Measurements from ENCODE around the gene AQP12A.

The AQP12A gene

GRCh38 chr2:240646176-240646899 lies 45.3 kb upstream of the AQP12A start:
- H3K27me3 ChIP-seq (ENCODE audit: low read length): no peaks in the 10 kb centered on the region
- no peak for TF ChIP-seq CTCF (IDR thresholded peaks at IDR 0.05; ENCODE audit: insufficient read depth, low read length, poor library complexity, severe bottlenecking)
- H2AFZ ChIP-seq (ENCODE audit: low read depth, low read length, severe bottlenecking): no peak overlapping the region

GRCh38 chr2:240646900-240647502 lies 44.7 kb upstream of the AQP12A start:
- Histone ChIP-seq H2AFZ (ENCODE audit: low read depth, low read length, severe bottlenecking) (no peak overlapping the region), H3K4me3 (ENCODE audit: insufficient read depth, low read length, poor library complexity, severe bottlenecking) (no peak overlapping the region), H3K79me2 (ENCODE audit: insufficient read depth, low read length) (no peaks in the 10 kb centered on the region), H3K9me2 (replicated peaks; ENCODE audit: insufficient read depth, low read length) (no peaks in the 10 kb centered on the region), H3K27me3 (ENCODE audit: low read length) (no peaks in the 10 kb centered on the region), H3F3A (ENCODE audit: insufficient read depth) (no peaks in the 10 kb centered on the region), H4K20me1 (ENCODE audit: low read depth, low read length) (no peaks in the 10 kb centered on the region), H3K9me3 (ENCODE audit: insufficient read depth, low read length) (no peaks in the 10 kb centered on the region), H3K36me3 (ENCODE audit: low read length) (no peaks in the 10 kb centered on the region), H3K27ac (ENCODE audit: low read depth, low read length) (no peak overlapping the region), H3K4me2 (ENCODE audit: low read depth, low read length, poor library complexity, severe bottlenecking) (no peak overlapping the region), H3K9ac (ENCODE audit: low read length) (no peak overlapping the region)
- TF ChIP-seq EZH2phosphoT487 (conservative IDR thresholded peaks at IDR 0.05; ENCODE audit: low read length) (no peak), CTCF (IDR thresholded peaks at IDR 0.05; ENCODE audit: insufficient read depth, low read length, poor library complexity, severe bottlenecking) (no peak)

More at GRCh38 chr2:240646176-240646899, 45.3 kb upstream of the AQP12A start:
- Histone ChIP-seq H3K9me2 (replicated peaks; ENCODE audit: insufficient read depth, low read length) (no peaks in the 10 kb centered on the region), H3K4me3 (ENCODE audit: insufficient read depth, low read length, poor library complexity, severe bottlenecking) (no peak overlapping the region), H3K4me2 (ENCODE audit: low read depth, low read length, poor library complexity, severe bottlenecking) (no peak overlapping the region), H3F3A (ENCODE audit: insufficient read depth) (no peaks in the 10 kb centered on the region), H4K20me1 (ENCODE audit: low read depth, low read length) (no peaks in the 10 kb centered on the region), H3K9ac (ENCODE audit: low read length) (no peak overlapping the region), H3K27ac (ENCODE audit: low read depth, low read length) (no peak overlapping the region), H3K36me3 (ENCODE audit: low read length) (no peaks in the 10 kb centered on the region), H3K9me3 (ENCODE audit: insufficient read depth, low read length) (no peaks in the 10 kb centered on the region), H3K79me2 (ENCODE audit: insufficient read depth, low read length) (no peaks in the 10 kb centered on the region)

- Histone ChIP-seq H3K4me3 (ENCODE audit: insufficient read depth, low read length, poor library complexity, severe bottlenecking) (no peak overlapping the region), H3K9me2 (replicated peaks; ENCODE audit: insufficient read depth, low read length) (no peaks in the 10 kb centered on the region), H3K36me3 (ENCODE audit: low read length) (no peaks in the 10 kb centered on the region), H3K79me2 (ENCODE audit: insufficient read depth, low read length) (no peaks in the 10 kb centered on the region), H3K27me3 (ENCODE audit: low read length) (no peaks in the 10 kb centered on the region), H3K27ac (ENCODE audit: low read depth, low read length) (no peak overlapping the region), H3F3A (ENCODE audit: insufficient read depth) (no peaks in the 10 kb centered on the region), H3K9me3 (ENCODE audit: insufficient read depth, low read length) (no peaks in the 10 kb centered on the region), H2AFZ (ENCODE audit: low read depth, low read length, severe bottlenecking) (no peak overlapping the region), H3K9ac (ENCODE audit: low read length) (no peak overlapping the region), H4K20me1 (ENCODE audit: low read depth, low read length) (no peaks in the 10 kb centered on the region), H3K4me2 (ENCODE audit: low read depth, low read length, poor library complexity, severe bottlenecking) (no peak overlapping the region)
- TF ChIP-seq CTCF (IDR thresholded peaks at IDR 0.05; ENCODE audit: insufficient read depth, low read length, poor library complexity, severe bottlenecking) (no peak), EZH2phosphoT487 (conservative IDR thresholded peaks at IDR 0.05; ENCODE audit: low read length) (no peak)
Measured at GRCh38 chr2:240647503-240648154, 44.0 kb upstream of the AQP12A start.
